Fibroblast of skin of right quadriceps (primary cell): Measurements from ENCODE around the gene TCEA3.

Experiments
- DNase-seq: peaks from one replicate; pipeline ENCODE4 v3.0.0-alpha.2; 2013

Gene TCEA3

DNA sequence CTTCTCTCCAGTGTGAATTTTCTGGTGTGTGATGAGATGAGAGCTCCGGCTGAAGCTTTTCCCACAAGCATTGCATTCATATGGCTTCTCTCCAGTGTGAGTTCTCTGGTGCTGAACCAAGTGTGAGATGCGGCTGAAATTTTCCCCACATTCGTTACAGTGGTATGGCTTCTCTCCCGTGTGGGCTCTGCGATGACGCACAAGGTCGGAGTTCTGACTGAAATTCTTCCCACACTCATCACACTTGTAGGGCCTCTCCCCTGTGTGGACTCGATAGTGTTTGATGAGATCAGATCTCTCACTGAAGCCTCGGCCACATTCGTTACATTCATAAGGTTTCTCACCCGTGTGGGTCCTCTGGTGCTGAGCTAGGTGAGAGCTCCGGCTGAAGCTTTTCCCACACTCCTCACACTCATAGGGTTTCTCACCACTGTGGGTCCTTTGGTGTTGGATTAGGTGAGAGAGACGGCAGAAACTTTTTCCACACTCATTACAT, 62.3 kb downstream of the TCEA3 start:
- no peak for DNase-seq

DNA sequence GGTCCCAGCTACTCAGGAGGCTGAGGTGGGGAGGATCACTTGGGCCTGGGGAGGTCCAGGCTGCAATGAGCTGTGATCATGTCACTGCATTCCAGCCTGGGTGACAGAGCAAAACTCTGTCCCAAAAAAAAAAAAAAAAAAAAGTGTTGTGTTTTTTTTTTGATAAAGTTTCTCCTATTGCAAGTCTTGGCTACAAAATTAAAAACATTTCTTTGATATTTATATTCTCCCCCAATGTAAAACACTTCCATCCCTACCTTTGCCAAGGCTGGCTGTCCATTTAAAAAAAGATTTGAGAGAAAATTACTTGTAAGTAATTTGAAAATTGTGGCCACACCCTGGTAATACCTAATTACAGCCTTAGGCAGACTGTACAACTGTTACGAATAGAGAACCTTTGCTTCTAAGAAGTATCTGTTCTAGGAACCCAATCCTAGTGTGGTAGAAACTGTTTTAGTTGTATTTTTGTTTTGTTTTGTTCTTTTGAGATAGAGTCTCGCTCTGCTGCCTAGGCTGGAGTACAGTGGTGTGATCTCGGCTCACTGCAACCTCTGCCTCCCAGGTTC, 66.2 kb downstream of the TCEA3 start:
- no peak for DNase-seq

DNA sequence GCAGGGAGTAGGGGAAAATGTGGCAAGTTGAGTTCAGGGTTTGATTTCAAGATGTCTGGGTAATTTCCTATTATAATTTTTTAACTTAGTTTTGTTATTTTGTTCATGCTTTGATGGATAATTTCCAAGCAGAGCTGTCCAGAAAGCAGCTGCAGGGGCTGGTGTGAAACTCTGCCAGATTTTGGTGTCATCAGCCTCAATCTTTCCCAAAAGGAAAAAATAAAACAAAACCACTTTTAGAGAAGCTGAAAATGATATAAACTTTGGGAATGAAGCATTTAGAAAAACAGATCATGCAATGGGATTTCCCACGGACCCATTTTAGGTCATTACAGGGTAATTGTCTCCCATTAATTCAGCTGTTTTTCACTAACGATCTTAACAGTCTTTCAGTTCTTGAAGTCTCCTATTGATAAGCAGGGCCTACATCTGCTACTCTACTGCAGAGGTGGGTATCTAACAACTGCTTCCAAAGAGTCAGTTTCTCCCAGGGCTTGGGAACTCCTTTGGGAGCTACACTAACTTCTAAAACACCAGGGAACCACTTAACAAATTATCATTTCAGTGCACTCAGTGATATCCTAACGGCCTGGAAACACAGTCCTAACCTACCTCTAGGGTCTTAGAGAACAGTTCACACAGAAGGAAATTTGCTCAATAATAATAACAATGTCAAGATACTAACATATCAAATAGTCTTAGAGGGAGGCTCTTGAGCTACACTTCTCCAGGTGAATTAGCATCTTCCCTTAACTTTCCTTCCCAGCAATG, 67.2 kb downstream of the TCEA3 start:
- DNase-seq = no peak

DNA sequence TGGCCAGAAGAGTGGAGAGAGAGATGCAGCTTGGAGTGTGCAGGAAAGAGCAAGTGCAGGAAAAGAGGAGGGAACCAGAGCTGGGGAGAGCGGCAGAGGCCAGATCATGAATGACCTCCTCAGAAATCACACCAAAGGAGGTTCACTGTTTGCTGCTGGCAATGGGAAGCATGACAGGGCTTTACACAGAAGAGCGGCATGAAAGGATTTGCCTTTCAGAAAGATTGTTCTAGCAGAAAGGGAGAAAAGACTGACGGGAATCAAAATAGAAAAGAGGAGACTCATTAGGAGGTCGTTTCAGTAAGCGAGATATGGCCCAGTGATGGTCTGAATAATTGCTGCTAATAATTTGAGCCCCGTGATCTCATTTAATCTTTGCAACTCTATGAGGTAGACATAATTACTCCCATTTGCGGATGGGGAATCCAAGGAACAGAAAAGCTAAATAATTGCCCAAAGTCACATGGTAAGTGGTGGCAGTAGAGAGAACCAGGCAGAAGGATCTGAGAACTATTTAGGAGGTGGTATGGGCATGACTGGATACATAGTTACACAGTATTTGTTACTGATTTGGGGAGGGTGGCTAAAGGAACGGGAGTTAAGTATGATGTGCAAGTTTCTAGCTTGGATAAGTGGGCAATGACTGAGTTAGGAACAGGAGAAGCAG, 67.9 kb downstream of the TCEA3 start:
- no peak for DNase-seq

DNA sequence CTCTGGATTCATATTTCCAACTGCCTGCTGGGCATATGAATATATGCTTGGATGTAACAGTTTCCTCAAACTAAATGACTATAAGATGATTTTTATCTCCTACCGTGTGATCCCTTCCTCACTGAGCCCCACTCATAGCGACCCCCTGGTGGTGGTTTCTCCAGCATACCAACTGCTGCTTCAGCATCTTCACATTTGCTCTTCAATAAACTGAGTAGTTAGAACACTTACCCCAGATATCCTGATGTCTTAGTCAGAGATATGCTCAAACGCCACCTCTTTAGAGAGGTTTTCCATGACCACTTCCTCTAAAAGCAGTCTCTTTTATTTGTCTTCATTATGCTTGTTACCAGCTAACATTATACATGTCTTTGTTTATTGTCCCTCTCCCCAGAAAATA, 70.3 kb downstream of the TCEA3 start:
- DNase-seq = no peak

DNA sequence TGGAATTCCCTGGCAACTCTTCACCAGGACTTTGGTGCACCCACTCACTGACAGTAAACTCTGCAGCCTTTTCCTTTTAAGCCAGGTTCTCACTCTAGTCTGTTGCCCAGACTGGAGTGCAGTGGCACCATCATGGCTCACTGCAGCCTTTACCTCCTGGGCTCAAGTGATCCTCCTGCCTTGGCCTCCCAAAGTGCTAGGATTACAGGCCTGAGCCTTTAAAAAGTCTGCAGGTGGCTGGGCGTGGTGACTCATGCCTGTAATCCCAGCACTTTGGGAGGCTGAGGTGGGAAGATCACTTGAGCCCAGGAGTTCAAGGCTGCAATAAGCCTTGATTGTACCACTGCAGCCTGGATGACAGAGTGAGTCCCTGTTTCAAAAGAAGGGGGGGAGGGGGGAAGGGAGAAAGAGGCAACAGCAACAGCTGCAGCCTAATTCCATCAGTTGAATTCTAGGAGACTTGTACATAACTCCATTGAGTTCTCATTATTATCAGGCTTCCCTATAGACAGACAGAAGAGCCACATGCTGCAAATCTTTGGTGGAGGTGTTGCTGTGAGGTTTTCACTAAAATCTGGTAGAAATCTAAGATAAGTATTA, 72.4 kb downstream of the TCEA3 start:
- no peak for DNase-seq

DNA sequence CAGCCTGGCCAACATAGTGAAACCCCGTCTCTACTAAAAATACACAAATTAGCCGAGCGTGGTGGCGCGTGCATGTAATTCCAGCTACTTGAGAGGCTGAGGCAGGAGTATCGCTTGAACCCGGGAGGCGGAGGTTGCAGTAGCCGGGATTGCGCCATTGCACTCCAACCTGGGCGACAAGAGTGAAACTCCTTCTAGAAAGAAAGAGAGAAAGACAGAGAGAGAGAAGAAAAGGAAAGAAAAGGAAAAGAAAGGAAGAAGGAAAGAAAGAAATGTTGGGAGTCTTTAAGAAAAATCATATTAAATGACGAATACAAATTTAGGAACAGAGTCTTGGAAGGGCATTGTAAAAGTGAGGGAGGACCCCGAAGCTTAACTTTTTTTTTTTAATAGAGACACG, 78.6 kb downstream of the TCEA3 start:
- no peak for DNase-seq

DNA sequence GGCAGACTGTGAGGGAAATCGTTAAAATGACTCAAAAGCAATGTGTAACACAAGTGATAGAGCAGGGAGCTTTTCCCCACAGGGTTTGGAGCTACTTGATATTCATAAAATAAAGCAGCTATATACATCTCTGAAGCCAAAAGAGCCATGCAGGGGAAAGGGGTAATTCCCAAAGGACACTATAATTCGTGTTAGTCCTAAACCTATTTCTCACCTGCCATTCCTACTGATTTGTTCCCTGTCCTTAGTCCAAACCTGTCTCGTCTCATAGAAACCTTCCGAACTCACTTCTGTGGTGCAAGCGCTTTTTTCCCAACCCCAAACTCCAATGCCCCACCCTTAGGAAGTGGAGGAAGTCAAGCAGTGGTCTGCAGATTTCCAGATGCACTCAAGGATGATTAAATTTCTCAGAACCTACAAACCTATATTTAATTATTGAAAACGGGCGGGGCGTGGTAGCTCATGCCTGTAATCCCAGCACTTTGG, 79.5 kb downstream of the TCEA3 start:
- DNase-seq = peak; percentile 35

DNA sequence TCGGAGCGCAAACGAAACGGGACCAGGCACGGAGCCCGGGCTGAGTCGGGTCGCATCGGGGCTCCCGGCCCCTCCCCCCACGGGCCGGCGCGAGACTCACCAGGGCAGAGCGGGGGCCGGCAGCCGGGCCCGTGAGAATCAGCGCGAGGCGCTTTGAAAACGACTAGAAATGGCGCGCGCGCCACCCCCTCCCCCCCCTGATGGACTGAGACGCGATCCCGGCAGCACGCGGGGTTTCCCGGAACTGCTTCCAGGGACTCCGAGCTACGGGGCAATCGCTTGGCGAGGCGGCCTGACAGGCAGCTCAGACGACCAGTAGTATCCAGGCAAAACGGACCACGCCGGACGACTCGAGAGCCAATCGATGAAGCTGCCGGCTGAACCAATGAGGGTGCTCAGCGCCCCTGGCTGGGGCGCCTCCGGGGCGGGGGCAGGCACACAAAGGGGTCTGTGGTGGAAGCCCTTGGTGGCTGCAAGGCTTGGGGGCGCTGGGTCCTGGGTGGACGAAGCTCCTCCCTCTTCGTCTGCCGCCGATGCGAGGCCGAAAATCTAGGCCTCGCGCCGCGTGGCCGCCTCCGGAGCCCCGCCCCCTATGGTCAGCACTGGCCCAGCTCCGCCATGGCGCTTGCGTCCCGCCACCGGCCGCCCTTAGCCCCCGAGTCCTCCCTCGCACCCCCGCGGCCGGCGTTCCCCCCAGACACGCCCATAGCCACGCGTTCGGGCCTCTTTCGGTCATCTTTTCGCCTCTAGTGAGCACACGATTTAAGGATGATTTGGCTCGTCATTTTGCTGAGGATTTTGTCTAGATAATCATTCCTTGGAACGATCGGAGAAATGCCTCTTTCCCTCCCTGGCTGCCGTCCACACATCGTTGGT, 80.2 kb downstream of the TCEA3 start, which contains the start of gene HNRNPR:
Gene HNRNPR, minus strand, starts transcription at position 174 of the 876 bp plus-strand sequence. CDS start 3,276 bp downstream, outside the sequence.
- DNase-seq = peak; percentile 100

DNA sequence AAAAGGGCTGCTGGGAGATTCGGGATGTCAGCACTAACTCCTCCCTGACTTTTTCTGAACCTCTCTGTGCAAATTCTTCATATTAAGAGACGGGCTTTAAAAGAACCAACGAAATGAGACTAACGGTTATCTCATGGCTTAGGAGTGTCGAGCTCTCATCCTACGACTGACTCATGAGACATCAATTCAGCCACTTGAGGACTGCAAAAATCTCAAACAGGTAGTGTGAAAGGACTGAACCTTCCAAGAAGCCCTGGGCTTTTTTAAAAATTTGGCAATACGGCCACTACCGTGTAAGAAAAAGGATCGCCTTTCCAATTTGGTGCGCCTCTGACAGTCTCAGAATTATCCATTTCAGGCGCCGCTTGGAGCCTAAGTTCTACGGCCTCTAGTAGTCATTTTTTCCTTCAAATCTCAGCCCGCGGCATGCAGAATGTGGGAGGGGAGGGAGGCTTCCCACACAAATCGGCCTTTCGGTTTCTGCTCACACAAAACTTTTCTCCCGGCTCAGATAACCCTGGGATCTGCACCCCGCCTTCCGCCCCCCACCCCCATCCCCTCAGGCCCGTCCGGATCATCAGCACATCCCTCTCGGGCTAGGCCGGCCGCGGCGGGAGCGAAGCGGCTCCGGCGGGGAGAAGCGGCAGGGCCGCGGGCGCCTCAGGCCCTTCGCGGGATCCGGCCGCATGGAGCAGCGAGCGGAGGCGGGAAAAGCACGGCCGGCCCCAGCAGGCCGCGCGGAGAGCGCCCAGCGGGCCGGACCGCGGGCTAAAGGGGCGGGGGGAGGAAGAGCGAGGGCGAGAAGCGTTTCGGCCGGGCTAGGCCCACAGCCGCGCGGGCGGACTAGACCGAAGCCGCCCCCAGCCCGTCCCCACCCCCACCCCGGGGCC, 81.1 kb downstream of the TCEA3 start:
- DNase-seq = peak; percentile 82

DNA sequence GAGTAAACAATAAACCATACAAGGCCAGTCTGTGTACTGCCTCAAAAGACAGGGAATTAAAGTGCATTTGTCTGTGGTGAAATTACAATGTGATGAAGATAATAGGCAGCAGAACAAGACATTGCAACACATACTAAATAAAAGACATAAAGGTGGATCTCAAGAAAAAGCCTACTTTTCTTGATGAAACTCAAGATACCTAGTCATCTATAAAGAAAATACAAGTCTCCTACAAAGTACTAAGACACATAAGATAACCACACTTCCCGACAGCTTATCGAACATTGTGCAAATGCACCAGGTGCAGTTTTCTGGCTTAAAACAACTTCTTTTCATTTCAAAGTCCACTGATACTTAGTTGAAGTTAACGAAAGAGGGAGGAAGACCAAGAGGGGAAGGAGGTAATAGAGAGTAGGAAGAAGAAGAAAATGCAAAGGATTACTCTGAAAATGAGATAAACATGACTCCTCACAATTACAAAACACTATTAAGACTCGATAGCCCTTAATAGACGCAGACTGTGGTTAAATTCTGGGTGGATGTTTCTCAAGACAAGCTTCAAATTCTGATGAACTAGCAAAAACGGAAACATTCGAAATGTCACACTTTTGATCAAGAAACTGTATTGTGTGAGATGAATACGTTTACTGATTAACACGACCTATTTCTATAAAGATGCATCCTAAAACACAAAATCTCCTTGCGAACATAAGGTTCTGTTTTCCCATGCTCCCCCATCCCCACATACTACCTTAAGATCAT, 82.4 kb downstream of the TCEA3 start:
- DNase-seq = no peak

DNA sequence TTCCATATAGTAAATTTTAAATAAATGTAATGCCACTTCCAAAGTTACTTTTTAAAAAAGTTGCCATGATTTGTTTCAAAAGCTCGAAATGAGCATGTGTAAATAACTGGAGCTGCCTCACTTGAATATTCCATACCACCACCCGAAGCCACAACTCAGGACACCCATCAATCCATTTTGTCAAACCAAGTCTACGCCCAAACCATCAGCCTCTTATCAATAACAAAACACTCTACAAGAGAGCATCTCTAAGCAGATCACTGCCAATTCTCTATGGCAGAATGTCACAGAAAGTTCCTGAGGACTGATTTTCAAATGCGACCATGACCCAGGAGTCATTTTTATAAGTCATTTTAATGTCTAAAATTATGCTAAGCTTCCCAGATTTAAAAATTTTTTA, 84.9 kb downstream of the TCEA3 start:
- DNase-seq = no peak

DNA sequence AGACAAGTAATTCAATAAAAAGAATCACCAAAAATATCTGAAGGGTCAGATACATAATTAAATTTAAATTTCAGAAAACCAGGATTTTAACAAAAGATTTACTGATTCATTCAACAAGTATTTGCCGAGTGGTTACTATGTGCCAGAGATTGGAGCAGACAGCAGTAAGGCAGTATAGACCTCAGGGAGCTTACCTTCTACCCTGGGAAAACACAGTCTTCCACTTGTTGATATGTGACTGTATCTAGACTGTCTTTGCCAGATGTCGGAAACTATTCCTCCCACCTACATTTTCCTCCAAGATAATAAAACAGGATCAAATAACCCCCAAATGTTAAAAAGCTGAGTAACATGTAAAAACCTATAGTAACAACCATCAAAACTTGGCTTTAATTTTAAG, 86.7 kb downstream of the TCEA3 start:
- no peak for DNase-seq

DNA sequence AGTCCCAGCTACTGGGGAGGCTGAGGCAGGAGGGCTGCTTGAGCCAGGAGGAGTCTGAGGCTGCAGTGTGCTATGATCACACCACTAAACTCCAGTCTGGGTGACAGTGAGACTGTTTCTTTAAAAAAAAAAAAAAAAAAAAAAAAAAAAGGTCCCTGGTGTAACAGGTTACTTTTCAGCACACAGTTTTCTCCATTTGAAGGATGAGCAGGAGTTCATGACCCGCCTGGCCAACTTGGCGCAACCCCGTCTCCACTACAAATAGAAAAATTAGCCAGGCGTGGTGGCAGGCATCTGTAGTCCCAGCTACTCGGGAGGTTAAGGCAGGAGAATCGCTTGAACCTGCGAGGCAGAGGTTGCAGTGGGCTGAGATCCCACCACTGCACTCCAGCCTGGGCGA, 92.8 kb downstream of the TCEA3 start:
- DNase-seq = no peak
